SKM-1 treated with dmso at 0.1 percent for 144 hours (cell line): ENCODE results near the gene OTUD4.
"Not testable (repeated sequence)": the region's sequence is repeated elsewhere in the genome, so short reads cannot be mapped to it uniquely, and the experiment has no call there.

Source experiments
- DNase-seq: peaks from one replicate; lab custom pipeline; 2025; ENCODE audit not compliant: unreplicated experiment; lab: John Stamatoyannopoulos, UW

Gene OTUD4, protein sequence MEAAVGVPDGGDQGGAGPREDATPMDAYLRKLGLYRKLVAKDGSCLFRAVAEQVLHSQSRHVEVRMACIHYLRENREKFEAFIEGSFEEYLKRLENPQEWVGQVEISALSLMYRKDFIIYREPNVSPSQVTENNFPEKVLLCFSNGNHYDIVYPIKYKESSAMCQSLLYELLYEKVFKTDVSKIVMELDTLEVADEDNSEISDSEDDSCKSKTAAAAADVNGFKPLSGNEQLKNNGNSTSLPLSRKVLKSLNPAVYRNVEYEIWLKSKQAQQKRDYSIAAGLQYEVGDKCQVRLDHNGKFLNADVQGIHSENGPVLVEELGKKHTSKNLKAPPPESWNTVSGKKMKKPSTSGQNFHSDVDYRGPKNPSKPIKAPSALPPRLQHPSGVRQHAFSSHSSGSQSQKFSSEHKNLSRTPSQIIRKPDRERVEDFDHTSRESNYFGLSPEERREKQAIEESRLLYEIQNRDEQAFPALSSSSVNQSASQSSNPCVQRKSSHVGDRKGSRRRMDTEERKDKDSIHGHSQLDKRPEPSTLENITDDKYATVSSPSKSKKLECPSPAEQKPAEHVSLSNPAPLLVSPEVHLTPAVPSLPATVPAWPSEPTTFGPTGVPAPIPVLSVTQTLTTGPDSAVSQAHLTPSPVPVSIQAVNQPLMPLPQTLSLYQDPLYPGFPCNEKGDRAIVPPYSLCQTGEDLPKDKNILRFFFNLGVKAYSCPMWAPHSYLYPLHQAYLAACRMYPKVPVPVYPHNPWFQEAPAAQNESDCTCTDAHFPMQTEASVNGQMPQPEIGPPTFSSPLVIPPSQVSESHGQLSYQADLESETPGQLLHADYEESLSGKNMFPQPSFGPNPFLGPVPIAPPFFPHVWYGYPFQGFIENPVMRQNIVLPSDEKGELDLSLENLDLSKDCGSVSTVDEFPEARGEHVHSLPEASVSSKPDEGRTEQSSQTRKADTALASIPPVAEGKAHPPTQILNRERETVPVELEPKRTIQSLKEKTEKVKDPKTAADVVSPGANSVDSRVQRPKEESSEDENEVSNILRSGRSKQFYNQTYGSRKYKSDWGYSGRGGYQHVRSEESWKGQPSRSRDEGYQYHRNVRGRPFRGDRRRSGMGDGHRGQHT

DNA sequence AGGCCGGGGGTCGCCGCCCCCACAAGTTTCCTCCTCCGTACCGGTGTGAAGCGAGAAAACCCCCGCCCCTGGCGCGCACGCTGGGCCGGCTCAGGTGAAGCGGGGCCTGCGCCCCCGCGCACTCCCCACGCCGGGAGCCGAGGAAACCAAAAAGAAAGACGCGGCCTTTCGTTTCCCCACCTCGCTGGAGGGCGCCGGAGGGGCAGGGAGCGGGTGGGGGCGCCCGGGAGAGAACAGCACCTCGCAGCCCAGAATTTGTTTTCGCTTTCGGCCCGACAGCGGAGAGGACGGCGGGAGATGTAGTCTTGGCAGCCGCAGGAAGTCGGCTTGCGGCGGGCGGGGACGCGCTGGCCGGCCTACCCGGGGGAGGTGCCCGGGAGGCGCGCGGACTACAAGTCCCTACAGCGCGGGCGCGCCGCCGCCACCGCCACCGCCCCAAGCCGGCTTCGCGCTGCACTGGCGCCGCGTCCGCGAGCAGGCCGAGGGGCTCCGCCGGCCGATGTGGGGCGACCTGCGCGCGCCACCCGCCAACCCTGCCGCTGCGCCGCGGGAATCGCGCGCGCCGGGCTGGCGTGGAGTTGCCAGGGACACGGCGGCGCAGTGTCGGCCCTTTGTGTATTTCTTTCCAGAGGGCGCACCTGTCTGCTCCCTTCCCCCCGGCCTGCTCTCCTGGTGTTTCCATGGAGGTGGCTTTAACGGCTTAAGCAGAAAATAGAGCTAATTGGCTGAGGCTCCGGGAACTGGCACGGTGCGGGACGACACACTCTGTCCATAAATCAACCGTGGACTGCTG, at the start of gene OTUD4:
Gene OTUD4, minus strand, starts transcription at position 292 of the 793 bp plus-strand sequence. CDS start 616 bp downstream, outside the sequence.
- DNase-seq, result peak; percentile 89

DNA sequence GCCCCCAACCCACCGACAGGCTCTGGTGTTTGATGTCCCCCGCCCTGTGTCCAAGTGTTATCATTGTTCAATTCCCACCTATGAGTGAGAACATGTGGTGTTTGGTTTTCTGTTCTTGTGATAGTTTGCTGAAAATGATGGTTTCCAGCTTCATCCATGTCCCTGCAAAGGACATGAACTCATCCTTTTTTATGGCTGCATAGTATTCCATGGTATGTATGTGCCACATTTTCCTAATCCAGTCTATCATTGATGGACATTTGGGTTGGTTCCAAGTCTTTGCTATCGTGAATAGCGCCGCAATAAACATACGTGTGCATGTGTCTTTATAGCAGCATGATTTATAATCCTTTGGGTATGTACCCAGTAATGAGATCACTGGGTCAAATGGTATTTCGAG, 42.8 kb upstream of the OTUD4 start:
- DNase-seq, result not testable (repeated sequence)

DNA sequence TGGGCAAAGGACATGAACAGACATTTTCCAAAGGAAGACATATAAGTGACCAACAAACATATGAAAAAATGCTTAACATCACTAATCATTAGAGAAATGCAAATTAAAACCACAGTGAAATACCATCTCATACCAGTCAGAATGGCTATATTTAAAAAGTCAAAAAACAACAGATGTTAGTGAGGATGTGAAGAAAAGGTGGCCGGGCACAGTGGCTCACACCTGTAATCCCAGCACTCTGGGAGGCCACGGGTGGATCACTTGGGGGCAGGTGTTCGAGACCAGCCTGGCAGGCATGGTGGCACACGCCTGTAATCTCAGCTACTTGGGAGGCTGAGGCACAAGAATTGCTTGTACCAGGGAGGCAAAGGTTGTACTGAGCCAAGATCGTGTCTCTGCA, 41.1 kb upstream of the OTUD4 start:
- DNase-seq, result not testable (repeated sequence)

DNA sequence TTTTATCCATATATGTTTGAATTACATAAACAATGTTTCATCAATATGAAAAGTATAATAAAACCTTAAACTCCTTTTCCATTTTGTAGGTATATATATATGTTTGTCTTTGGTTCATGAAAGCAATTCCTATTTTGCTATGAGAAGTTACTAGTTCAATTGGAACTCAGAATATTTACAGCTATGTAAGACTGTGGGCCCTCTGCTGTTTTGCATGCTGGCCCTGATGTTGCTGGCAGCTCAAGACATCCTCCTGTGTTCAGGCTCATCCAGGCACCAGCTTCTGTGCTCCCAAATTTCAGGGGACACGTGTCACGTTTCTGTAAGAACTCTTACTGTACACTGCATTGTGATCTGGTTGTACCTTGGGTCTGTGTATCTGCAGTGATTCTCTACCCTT, 38.7 kb upstream of the OTUD4 start:
- no peak for DNase-seq

DNA sequence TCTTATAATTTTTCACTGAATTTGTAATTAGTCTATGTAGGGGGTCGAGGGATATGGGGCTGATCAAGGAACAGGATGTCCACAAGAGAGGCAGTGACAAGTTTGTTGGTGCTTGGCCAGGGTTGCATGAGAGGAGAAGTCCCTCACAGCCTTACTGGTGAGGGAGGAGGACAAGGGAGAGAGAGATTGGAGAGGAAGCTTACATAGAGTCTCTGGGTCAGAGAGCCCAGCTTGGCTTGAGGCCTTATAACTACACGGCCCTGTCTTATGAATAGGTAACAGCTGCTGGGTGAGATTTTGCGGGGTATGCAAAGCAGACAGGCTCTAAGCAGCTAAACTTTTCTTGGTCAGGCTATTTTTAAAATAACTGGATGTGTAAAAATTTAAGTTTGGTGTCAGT, 37.9 kb upstream of the OTUD4 start:
- DNase-seq, result no peak

DNA sequence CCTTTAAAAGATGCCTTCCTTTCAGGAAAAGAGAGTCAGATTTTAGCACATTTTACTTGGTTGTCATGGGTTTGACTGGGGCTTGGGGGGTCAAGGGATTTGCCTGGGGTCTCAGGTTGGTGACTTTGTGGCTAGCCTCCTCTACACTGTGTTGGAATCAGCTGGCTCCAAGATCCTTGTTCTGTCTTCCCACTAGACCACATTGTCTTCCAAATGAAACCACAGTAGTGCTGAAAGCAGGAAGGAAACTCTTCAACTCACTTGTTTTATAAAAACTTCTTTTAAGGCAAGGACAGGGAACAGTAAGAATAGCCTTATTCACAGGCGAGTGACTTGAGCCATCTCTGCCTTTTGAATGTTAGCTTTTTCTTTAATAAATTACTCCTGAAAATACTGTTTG, 37.0 kb upstream of the OTUD4 start:
- DNase-seq, result no peak

- DNase-seq, result no peak
These were observed 36.1 kb upstream of the OTUD4 start for GRCh38 chr4:145216535-145216934.

GRCh38 chr4:145213245-145213644, 32.9 kb upstream of the OTUD4 start:
- no peak for DNase-seq

- no peak for DNase-seq
These were observed 27.5 kb upstream of the OTUD4 start for GRCh38 chr4:145207934-145208333.

DNA sequence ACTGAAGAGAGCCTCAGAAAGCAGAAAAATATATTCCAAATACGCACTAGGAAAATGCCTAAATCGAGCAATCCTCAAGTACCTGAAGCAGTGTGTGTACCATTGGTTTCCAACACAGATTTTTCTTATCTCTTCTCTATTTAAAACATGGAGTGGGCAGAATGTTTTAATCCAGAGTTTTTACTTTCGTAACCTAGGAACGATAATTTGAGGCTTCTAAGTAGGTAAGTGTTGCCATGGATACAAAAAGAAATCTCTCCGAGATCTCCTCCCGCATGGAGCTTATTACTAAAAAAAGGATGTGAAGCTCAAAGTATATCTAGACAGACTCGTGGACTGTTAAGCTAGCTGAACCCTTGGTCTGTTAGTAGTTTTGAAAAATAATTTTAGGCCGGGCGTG, 23.0 kb upstream of the OTUD4 start:
- DNase-seq, result no peak

GRCh38 chr4:145200366-145200765, 20.0 kb upstream of the OTUD4 start:
- no peak for DNase-seq

DNA sequence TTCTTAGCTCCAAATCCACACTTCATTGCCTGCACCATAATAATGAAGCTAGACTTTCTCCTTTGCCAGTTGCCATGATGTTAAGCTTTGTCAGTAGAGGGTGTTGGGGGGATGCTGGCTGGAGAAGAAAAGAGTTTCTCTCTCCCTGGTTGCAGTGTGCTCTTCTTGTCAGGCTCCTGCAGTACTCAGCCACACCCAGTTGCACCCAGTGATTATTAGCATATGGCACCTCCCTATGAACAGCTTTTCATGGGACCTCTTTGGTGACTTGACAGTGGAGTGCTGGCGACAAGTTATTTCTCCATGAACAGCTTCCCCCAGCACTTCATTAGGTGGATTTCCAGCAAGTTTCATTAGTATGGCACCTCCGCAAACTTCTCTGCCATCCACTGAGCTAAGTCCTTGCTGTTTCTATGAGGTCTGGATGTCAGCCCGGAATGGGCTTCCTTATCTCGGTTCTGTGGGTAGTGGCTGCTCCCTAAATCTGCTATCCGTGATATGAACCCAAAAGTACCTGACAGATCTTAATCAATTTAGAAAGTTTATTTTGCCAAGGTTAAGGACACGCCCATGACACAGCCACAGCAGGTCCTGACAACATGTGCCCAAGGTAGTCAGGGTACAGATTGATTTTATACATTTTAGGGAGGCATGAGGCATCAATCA, 18.8 kb upstream of the OTUD4 start:
- no peak for DNase-seq

DNA sequence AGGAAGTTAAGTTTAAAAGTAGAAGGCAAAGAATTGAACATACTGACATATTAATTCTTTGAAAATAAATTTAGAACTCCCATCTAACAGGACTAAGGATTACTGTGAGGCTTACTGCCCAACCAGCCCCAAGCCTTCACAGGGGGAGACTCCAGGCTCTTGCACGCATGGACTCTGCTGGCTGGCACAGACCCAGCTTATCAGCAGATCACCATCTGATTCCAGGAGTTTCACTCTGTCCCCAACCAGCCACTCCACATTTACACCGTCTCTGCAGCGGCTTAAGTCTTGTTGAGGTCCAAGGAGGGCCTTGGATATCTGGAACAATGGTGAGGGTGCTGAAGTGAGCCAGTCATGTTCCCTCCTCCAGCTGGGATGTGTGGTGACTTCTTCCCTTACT, 16.4 kb upstream of the OTUD4 start:
- DNase-seq, result no peak

DNA sequence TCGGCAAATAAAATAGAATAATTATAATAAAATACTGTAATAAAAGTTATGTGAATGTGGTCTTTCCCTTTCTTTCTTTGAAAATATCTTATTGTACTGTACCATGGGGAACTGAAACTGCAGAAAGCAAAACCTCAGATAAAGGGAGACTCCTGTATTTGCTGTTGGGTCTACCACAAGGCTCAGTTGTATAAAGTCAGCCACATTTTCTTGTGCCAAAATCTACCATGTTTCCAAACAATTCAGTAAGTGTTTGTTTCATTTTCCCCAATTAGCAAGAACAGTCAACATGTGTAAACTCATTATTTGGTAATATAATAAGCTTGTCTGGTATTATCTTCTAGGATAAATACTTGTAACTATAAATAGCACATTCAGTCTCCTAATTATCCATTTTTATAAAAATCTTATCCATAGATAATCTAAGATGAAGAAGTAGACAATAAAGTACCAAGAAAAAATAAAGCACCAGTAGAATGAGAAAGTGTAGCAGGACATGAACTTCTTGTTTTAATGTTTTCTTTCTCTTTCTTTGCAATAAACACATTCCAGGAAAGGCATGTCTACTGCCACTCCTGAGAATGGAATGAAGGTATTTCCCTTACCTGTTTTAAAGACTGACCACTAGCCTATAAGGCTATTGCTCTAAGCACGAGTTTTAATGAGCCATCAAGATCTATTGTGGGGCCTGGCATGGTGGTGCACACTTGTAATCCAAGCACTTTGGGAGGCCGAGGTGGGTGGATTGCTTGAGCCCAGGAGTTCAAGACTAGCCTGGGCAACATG, 15.0 kb upstream of the OTUD4 start:
- DNase-seq, result peak; percentile 31

- no peak for DNase-seq
These were observed 9.6 kb upstream of the OTUD4 start for GRCh38 chr4:145189981-145190380.

GRCh38 chr4:145186729-145187128, 6.3 kb upstream of the OTUD4 start:
- DNase-seq, result no peak

- DNase-seq, result no peak
These were observed 3.2 kb upstream of the OTUD4 start for GRCh38 chr4:145183581-145183980.

- DNase-seq, result no peak
These were observed 2.6 kb upstream of the OTUD4 start for GRCh38 chr4:145183023-145183422.

DNA sequence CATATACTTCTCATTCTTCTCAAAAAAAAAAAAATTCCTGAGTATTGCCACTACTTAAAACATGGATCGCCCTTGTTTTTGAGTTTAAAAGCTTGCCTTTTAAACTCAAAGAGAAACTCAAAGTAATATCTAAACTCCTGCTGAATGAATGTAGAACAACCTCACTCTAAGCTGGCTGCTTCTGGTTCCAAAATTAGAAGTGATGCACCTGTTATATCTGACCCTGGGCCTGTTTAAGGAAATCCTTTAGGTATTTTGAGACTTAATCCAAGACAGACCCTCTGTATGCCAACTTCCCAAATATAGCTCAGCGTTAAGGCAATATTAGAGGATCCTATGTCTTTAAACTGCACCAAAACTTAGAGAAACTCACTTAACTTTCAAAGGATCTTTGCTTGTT, 1.8 kb upstream of the OTUD4 start:
- no peak for DNase-seq
